Left ventricle myocardium inferior (tissue), 1 donor: ENCODE measurements around the gene SHC4. TPM values are rescaled to one million over a fixed set of nuclear protein-coding genes. Genes with fewer than 3 reads are reported as not detected.

ENCODE experiments used
- DNase-seq: peaks from one replicate; pipeline ENCODE4 v3.0.0-alpha.2; 2020
- H3K27ac ChIP-seq: fragments of 200-600 bp; replicated peaks from 2 replicates; pipeline ENCODE4 v1.8.0; 2021
- H3K27me3 ChIP-seq: fragments of 200-600 bp; 2 replicates; pipeline ENCODE4 v1.8.0; 2021; ENCODE audit warnings: low read depth
- H3K36me3 ChIP-seq: fragments of 200-600 bp; 2 replicates; pipeline ENCODE4 v1.8.0; 2021
- H3K4me1 ChIP-seq: fragments of 200-600 bp; 2 replicates; pipeline ENCODE4 v1.8.0; 2021
- H3K4me3 ChIP-seq: fragments of 200-600 bp; 2 replicates; pipeline ENCODE4 v1.8.0; 2021; ENCODE audit warnings: mild to moderate bottlenecking, moderate library complexity
- H3K9me3 ChIP-seq: fragments of 200-600 bp; replicated peaks from 2 replicates; pipeline ENCODE4 v1.8.0; 2021
- CTCF ChIP-seq: fragments of 200-600 bp; IDR thresholded peaks from 2 replicates; pipeline ENCODE4 v1.8.0; 2021; ENCODE audit warnings: antibody characterized with exemption, mild to moderate bottlenecking, borderline replicate concordance
- intact Hi-C: fragments of 100-400 bp; cut with micrococcal nuclease; formaldehyde crosslinking; loops from one replicate; pipeline ENCODE4 v1.11.0; 2022
- total RNA-seq: library from RNA; stranded (reverse); fragmentation: NEBNext Ultra II Directional; extraction: Animal tissue kit (Norgen Biotek cat#: 25700); gene quantifications from one replicate; pipeline ENCODE4 v1.2.1, GENCODE V29; 2021
- donor health status: DM: no; HTN: yes; CAD: no; lungs with severe emphysema.

SHC4 gene
- total RNA-seq, 1 donor from 2014 or later, result 3.3 TPM

- no peak for DNase-seq
- H3K36me3 ChIP-seq, result peaks cover 10% of the 10 kb centered on the region
- intact Hi-C loops, result no loop called here
- TF ChIP-seq CTCF, result no peak
- peaks cover 24% of the 10 kb centered on the region for H3K9me3 ChIP-seq
- H3K4me1 ChIP-seq, result no peaks in the 10 kb centered on the region
- H3K4me3 ChIP-seq, result no peak overlapping the region
- no peak overlapping the region for H3K27ac ChIP-seq
- H3K27me3 ChIP-seq, result no peaks in the 10 kb centered on the region
Measured at GRCh38 chr15:48833526-48834239, 130.0 kb downstream of the SHC4 start.

- no peaks in the 10 kb centered on the region for H3K27me3 ChIP-seq
- intact Hi-C loops, result no loop called here
- H3K36me3 ChIP-seq, result peaks cover 10% of the 10 kb centered on the region
- no peak for TF ChIP-seq CTCF
- DNase-seq, result no peak
- H3K27ac ChIP-seq, result no peak overlapping the region
- H3K9me3 ChIP-seq, result peaks cover 24% of the 10 kb centered on the region
- no peaks in the 10 kb centered on the region for H3K4me1 ChIP-seq
- no peak overlapping the region for H3K4me3 ChIP-seq
Measured at GRCh38 chr15:48832648-48833047, 131.1 kb downstream of the SHC4 start.

GRCh38 chr15:48828906-48829305 lies 134.8 kb downstream of the SHC4 start:
- peaks cover 10% of the 10 kb centered on the region for H3K36me3 ChIP-seq
- no peak for TF ChIP-seq CTCF
- no peaks in the 10 kb centered on the region for H3K4me1 ChIP-seq
- H3K27ac ChIP-seq, result no peak overlapping the region
- no peaks in the 10 kb centered on the region for H3K27me3 ChIP-seq
- intact Hi-C loops, result no loop called here
- H3K4me3 ChIP-seq, result no peak overlapping the region
- no peak for DNase-seq
- H3K9me3 ChIP-seq, result peaks cover 24% of the 10 kb centered on the region

- no peak for TF ChIP-seq CTCF
- peaks cover 20% of the 10 kb centered on the region for H3K9me3 ChIP-seq
- DNase-seq, result no peak
Measured at GRCh38 chr15:48828471-48828870, 135.2 kb downstream of the SHC4 start.

GRCh38 chr15:48825075-48825474 lies 138.6 kb downstream of the SHC4 start:
- intact Hi-C loops, result no loop called here
- Histone ChIP-seq H3K27ac (no peak overlapping the region), H3K4me3 (no peak overlapping the region), H3K36me3 (no peaks in the 10 kb centered on the region), H3K4me1 (no peaks in the 10 kb centered on the region), H3K27me3 (no peaks in the 10 kb centered on the region), H3K9me3 (peaks cover 8% of the 10 kb centered on the region)
- no peak for TF ChIP-seq CTCF
- no peak for DNase-seq

More at GRCh38 chr15:48828471-48828870, 135.2 kb downstream of the SHC4 start:
- intact Hi-C loops, result no loop called here
- Histone ChIP-seq H3K4me3 (no peak overlapping the region), H3K4me1 (no peaks in the 10 kb centered on the region), H3K36me3 (peaks cover 6% of the 10 kb centered on the region), H3K27me3 (no peaks in the 10 kb centered on the region), H3K27ac (no peak overlapping the region)
